ENCODE measurements around the gene CRADD. TPM values are rescaled to one million over a fixed set of nuclear protein-coding genes. Genes with fewer than 3 reads are reported as not detected.

The CRADD gene
- total RNA-seq, 4 donors from 2014 or later = 29.3 to 61.7 (median 46.5) TPM

DNA sequence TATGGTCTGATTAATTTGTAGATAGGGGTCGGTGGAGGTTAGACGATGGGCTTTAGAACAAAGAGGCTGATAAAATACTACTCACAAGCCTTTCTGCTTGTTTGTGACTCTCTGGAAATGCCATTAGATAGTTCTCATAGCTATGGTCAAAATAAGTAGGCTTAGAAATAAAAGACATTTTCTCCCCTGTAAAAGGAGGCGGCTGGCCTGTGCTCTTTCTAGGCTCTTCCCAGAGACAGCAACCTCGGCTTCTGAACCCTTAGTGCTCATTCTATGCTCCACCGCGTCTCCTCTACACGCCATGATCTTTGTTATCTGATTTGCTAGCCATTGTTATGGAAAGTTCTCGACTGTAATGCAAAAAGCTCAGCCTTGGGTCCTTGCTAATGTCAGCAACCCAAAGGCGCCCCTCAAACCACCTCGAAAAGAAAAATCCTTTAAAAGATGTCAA is 64.5 kb downstream of the CRADD start:
- TF ChIP-seq POLR2A (IDR thresholded peaks at IDR 0.05) (no peak), EP300 (IDR thresholded peaks at IDR 0.05) (no peak), POLR2AphosphoS5 (IDR thresholded peaks at IDR 0.05) (no peak)
- TF ChIP-seq, protein P1, sequence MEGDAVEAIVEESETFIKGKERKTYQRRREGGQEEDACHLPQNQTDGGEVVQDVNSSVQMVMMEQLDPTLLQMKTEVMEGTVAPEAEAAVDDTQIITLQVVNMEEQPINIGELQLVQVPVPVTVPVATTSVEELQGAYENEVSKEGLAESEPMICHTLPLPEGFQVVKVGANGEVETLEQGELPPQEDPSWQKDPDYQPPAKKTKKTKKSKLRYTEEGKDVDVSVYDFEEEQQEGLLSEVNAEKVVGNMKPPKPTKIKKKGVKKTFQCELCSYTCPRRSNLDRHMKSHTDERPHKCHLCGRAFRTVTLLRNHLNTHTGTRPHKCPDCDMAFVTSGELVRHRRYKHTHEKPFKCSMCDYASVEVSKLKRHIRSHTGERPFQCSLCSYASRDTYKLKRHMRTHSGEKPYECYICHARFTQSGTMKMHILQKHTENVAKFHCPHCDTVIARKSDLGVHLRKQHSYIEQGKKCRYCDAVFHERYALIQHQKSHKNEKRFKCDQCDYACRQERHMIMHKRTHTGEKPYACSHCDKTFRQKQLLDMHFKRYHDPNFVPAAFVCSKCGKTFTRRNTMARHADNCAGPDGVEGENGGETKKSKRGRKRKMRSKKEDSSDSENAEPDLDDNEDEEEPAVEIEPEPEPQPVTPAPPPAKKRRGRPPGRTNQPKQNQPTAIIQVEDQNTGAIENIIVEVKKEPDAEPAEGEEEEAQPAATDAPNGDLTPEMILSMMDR (IDR thresholded peaks at IDR 0.05) = no peak
- peaks cover 55% of the 10 kb centered on the region for H3K4me1 ChIP-seq
- no peaks in the 10 kb centered on the region for H3K36me3 ChIP-seq
- WGBS = 26% methylated on average over 10 of the region's 10 CpGs
- peak overlapping the region; percentile 85 for H3K27ac ChIP-seq
- DNase-seq (ENCODE audit: low spot score in 2 of 2) = no peak
- peak overlapping the region; percentile 60 for H3K4me3 ChIP-seq
- H3K9me3 ChIP-seq = no peaks in the 10 kb centered on the region
- H3K27me3 ChIP-seq = no peaks in the 10 kb centered on the region

DNA sequence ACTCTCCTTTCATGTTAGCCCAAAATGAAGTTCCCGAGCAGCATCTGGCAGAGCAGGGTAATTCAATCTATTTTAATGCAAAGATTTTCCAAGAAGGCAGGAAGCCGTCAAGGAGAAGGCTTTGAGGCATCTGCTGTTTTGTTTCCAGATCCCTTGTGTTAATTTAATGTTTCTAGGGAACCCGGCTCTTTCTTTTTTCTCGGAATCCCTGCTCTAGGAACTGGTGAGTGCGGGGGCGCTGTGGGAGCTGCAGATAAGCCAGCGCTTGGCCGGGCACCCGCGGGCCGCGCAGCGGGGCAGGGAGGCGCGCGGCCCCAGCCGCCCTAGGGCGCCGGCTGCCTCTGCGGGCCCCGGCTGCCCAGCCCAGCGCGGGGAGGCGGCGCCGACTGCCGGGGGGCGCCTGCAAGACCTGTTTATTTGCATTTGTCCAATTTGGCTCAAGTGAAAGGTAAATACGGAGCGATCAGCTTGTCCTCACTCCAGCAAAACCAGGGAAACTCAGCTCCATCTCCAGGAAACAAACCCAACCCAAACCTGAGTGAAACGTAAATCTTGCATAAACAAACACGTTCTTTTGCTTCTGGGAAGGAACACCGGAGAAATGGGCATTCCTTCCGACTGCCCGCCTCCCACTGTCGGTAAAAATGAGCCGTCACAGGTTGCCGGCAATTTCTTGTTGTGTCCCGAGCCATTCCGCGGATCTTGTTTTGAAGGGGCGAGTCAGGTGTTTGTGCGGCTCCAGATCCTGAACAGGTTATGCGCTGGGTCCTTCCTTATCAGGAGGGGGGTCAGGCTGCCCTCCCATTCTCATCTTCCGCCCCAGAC is 65.1 kb downstream of the CRADD start:
- Histone ChIP-seq H3K4me1 (peaks cover 53% of the 10 kb centered on the region), H3K36me3 (no peaks in the 10 kb centered on the region), H3K27ac (peak overlapping the region; percentile 85), H3K27me3 (no peaks in the 10 kb centered on the region), H3K9me3 (no peaks in the 10 kb centered on the region), H3K4me3 (peak overlapping the region; percentile 60)
- WGBS = 0% methylated on average over 43 of the region's 45 CpGs
- TF ChIP-seq, protein P1 (IDR thresholded peaks at IDR 0.05) = peak in 1 of 2 donors; percentile 29
- TF ChIP-seq POLR2A (IDR thresholded peaks at IDR 0.05) (peak in 1 of 2 donors; percentile 18), POLR2AphosphoS5 (IDR thresholded peaks at IDR 0.05) (peak in 1 of 3 donors; percentile 15), EP300 (IDR thresholded peaks at IDR 0.05) (no peak)
- peak in 1 of 2 donors; percentile 74 for DNase-seq (ENCODE audit: low spot score in 2 of 2)

DNA sequence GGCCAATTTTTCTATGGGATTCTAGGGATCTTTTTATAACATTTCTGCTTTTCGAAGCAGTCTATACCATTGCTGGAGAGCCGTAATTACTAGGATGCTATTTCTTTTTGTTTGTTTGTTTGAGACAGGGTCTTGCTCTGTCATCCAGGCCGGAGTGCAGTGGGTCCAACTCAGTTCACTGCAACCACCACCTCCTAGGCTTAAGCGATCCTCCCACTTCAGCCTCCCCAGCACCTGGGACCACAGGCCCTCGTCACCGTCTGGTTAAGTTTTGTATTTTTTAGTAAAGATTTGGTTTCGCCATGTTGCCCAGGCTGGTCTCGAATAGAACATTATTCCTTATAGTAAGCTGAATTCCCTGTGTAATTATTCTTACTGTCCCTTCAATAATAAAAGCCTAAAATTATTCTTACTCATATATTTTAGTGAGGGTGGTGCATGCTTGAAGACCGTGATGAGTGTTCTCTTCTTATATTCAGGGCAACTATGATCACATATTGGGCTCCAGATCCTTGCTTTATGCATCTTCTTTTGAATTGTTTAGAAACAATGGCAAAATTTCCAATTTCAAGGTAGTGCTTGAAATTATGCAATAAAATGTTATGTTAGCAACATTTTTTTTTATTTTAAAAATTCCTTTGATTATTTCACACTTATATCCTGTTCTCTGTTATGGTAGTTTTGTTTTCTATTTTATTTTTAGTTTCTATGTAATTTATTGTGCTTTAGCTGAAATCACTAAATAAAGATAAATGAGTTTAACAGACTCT is 66.2 kb downstream of the CRADD start:
- peak overlapping the region; percentile 85 for H3K27ac ChIP-seq

DNA sequence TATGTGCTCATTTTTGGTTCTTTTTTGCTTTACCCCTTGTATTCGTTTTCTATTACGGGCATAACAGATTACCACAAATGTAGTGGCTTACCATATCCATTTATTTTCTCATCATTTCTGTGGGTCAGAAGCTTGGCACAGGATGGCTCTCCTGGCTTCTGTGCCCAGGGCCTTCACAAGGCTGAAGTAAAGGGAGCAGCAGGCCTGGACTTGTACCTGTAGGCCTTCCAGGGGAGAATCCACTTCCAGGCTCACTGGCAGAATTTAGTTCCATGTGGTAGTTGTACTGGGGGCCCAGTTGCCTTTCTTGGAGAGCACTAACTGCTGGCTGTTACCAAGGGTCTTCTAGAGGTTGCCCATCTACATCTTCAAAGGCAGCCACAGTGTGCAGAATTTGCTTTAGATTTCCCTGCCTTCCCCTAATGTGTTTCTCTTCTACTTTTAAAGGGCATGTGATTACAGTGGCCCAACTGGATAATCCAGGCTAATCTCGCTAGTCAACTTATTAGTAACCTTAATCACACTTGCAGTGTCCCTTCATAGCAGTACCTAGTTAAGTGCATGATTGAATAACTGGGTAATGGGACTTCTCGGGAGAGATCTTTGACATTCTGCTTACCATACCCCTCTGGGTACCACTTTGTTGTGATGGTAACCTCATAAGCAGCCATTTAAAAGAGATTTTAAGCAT is 67.0 kb downstream of the CRADD start:
- H3K27ac ChIP-seq = no peak overlapping the region
- H3K9me3 ChIP-seq = no peaks in the 10 kb centered on the region
- TF ChIP-seq POLR2A (IDR thresholded peaks at IDR 0.05) (no peak), POLR2AphosphoS5 (IDR thresholded peaks at IDR 0.05) (no peak), EP300 (IDR thresholded peaks at IDR 0.05) (no peak)
- TF ChIP-seq, protein P1 (IDR thresholded peaks at IDR 0.05) = no peak
- no peaks in the 10 kb centered on the region for H3K36me3 ChIP-seq
- H3K4me1 ChIP-seq = peaks cover 42% of the 10 kb centered on the region
- no peak overlapping the region for H3K4me3 ChIP-seq
- WGBS = 94% methylated on average over 4 of the region's 4 CpGs
- DNase-seq (ENCODE audit: low spot score in 2 of 2) = no peak
- no peaks in the 10 kb centered on the region for H3K27me3 ChIP-seq

More for the DNA sequence above, 66.2 kb downstream of the CRADD start:
- Histone ChIP-seq H3K4me1 (peaks cover 44% of the 10 kb centered on the region), H3K4me3 (peak overlapping the region; percentile 60), H3K9me3 (no peaks in the 10 kb centered on the region), H3K27me3 (no peaks in the 10 kb centered on the region), H3K36me3 (no peaks in the 10 kb centered on the region)
- DNase-seq (ENCODE audit: low spot score in 2 of 2) = no peak
- 93% methylated on average over 9 of the region's 9 CpGs for WGBS
- TF ChIP-seq POLR2AphosphoS5 (IDR thresholded peaks at IDR 0.05) (no peak), EP300 (IDR thresholded peaks at IDR 0.05) (no peak), POLR2A (IDR thresholded peaks at IDR 0.05) (no peak)
- TF ChIP-seq, protein P1 (IDR thresholded peaks at IDR 0.05) = no peak

All from suprapubic skin (tissue), 4 donors.